GM19452 (cell line): Measurements from ENCODE around the gene NOL4L.

Experiments
- ATAC-seq: cut with Tn5 transposase; IDR thresholded peaks from one replicate; pipeline ENCODE4 v1.9.1; 2021; ENCODE audit not compliant: unreplicated experiment

NOL4L gene, protein sequence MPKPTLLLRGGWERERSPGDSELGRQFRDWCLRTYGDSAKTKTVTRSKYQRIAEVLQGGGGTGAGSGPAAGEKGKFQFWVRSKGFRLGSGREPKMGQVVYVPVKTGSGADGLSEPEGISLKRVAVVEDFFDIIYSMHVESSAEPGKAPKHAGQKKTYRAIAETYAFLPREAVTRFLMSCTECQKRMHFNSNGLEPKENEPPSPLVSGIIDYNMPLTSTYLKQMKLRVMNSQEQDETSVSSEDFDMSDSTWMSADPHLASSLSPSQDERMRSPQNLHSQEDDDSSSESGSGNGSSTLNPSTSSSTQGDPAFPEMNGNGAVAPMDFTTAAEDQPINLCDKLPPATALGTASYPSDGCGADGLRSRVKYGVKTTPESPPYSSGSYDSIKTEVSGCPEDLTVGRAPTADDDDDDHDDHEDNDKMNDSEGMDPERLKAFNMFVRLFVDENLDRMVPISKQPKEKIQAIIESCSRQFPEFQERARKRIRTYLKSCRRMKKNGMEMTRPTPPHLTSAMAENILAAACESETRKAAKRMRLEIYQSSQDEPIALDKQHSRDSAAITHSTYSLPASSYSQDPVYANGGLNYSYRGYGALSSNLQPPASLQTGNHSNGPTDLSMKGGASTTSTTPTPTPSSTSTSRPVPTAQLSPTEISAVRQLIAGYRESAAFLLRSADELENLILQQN

GRCh38 chr20:32585011-32585585 lies at the start of gene NOL4L:
NOL4L (minus strand) TSS chr20:32585333; CDS start chr20:32584890, 443 bp downstream.
- no peak for ATAC-seq

DNA sequence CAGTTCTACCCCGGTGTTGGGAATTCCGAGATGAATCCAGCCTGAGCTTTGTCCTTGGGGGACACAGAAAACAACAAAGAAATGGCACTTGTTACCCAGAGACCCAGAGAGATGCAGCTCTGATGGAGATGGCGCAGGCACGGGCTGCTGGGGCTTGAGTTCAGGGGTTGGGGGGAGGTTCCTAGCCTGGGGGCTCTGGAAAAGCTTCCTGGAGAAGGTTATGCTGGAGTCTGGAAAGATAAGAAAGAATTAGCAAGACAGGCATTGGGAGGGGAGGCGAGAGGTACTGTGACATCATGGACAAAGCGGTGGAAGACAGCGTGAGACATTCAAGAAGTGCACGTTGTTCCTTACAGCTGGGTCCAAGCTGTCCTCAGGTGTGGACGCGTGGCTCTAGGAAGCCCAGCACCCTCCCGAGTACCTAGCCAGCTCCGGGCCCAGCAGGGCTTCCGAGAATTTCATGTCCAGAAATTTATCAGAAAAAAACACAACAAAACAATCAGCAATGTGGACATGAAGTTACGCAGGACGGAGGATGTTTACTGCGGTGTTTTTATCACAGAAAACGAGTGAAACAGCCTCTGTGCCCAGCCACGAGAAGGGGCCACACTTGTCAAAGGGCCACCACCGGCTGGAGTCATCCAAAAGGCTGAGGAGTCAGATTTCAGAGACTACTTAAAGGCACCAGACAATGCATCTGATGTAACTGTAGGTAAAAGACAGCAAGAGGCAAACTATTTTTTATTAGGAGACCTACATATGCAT lies 49.1 kb upstream of the NOL4L start:
- no peak for ATAC-seq

- no peak for ATAC-seq
Observed at GRCh38 chr20:32632461-32633354, 47.6 kb upstream of the NOL4L start.

DNA sequence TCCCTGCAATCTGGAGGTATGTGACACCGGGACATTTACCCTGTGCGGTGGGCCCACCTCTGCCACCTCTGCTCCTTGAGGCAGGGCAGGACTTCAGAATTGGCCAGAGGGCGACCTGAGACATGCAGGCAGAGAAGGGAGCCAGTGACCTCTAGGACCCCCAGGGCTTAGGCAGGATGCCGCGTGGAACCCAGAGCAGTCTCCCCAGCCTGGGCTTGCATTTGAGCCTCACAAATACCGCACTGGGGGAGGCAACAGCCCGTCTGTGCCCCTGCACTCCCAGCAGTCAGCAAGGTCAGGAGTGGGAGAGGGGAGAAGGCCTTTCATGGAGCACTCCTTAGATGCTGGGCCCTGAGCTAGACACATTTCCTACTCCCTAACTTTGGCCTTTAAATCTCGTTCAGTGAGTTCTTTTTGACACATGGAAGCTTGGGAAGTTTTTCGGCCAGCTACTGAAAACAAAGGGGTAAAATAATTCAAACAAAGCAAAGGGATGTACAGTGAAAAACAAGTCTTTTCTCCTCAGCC lies 46.9 kb upstream of the NOL4L start:
- no peak for ATAC-seq

- no peak for ATAC-seq
Observed at GRCh38 chr20:32629813-32630212, 44.7 kb upstream of the NOL4L start.

DNA sequence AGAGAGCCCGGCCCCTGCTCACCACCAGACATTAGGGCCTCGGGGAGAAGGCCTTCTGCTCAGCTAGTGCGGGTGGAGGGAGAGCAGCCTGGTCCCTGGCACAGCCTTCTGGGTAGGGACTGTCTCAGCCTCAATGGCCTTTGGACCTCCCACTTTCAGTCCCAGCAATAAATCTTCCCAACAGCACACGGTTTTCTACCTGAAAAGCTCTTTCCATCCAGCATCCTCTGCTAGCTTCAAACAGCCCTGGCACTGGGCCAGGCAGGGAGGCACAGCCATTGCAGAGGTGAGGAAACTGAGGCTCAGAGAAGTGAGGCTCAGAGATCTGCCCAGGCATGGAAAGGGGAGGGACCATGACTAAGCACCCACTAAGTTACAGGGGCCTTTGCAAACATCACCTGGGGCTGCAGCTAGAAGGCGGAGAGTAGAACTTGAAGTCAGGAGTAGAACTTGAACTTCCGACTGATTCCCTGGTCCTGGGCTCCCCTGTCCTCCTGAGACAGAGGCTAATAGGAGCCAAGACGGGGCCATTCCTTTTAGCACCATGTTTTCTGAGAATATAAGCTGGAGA lies 43.9 kb upstream of the NOL4L start:
- ATAC-seq = no peak

DNA sequence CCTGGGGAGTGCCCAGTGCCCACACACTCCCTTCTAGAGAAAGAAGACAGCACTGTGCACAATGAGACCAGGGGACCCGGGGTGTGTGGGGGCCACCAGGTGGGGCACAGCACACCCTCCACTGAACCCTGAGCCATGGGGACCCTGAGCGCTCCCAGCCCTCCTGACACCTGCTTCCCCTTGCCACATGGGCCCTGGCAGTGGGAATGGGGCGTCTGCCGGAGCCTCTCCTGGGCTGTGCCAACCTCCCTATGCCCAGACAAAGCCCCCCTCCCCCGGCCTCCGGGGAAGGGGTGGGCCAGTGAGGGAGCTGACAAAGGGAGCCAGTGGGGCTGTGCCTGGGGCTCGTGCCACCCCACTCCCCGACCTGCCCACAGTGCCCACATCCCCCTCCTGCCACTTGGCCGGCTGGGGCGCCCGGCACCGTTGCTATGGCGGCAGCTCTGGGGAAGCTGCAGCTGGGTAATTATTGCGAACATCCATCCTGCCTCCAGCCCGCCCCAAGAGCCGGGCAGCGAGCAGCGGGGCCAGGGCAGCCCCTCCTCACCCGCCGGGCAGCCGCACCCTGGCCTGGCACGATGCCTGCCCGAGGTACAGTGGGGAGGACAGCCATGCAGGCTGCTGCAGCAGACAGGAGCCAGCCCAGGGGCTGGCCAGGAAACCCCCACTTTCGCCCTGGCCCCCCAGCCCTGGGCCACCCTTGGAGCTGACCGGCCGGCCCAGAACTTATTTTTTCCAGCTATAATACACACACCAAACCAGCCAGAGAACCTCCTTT lies 41.9 kb upstream of the NOL4L start:
- ATAC-seq = no peak

DNA sequence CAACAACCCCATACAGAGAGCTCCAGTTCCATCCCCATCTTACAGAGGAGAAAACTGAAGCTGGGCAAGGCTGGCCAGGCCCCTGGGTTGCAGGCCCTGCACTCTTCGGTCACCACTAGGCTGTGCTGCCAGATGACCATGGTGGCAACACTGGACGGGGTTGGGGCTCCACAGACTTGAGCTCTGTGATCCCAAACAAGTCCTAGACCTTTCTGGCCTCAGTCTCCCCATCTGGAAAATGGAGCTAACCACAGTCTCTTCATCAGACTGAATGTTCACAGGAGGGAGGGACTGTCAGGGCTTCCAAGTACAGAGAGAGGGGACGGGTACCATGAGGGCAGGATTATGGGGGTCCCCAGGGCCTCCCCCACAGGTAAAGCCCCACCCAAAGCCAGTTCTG lies 41.3 kb upstream of the NOL4L start:
- ATAC-seq = no peak

DNA sequence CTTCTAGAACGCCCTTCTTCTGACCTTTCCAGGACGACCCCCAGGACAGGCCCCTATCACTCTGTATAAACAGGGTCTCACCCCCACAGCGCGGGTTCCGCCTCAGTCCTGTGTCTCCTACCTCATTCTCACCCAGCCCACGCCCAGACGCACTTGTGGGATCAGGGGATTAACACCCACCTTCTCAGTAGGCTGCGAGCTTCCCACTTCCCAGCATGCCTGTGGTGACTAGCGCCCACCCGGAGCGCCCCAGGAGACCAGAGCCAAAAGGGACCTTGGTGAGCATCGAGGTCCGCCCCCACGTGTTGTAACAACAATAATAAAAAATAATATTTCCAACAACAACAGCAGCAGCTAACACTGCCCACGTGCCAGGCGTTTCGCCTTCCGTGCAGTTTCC lies 40.9 kb upstream of the NOL4L start:
- ATAC-seq = no peak

GRCh38 chr20:32624687-32625345 lies 39.7 kb upstream of the NOL4L start:
- ATAC-seq = no peak

GRCh38 chr20:32623667-32624157 lies 38.6 kb upstream of the NOL4L start:
- ATAC-seq = no peak

GRCh38 chr20:32622585-32623468 lies 37.7 kb upstream of the NOL4L start:
- ATAC-seq = no peak

DNA sequence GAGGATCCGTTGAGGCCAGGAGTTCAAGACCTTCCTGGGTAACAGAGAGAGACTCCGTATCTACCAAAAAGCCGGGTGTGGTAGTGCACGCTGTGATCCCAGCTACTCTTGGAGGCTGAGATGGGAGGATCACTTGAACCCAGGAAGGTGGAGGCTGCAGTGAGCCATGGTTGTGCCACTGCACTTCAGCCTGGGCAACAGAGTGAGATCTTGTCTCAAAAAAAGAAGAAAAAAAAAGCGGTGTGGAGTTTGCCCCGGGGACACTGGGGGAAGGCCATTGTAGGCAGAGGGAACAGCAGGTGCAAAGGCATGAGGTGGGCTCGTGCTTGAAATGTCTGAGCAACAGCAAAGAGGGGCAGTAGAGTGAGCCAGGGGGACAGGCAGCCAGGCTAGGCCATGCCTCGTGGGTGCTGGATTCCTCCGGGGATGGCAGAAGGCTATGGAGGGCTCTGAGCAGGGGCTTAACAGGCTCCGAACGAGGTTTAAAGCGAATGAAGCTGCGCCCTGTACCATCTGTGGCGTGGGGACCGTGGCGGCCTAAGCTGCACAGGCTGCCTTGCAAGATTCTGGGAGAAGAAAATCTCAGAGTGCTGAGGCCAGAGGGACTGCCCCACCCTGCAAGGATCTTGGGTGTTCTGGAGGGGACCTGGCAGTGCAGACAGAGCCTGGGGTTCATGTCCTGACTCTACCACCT lies 36.9 kb upstream of the NOL4L start:
- no peak for ATAC-seq

GRCh38 chr20:32621071-32621890 lies 36.1 kb upstream of the NOL4L start:
- ATAC-seq = no peak

- no peak for ATAC-seq
Observed at GRCh38 chr20:32619586-32619985, 34.5 kb upstream of the NOL4L start.

GRCh38 chr20:32614772-32615171 lies 29.6 kb upstream of the NOL4L start:
- ATAC-seq = no peak
